A204.1 (cell line): ENCODE data around the gene ATP10B.

Experiments
- FAIRE-seq: peaks from 2 replicates; lab custom pipeline; 2012; peaks lifted over from hg19 to GRCh38; lab: Jason Lieb, UNC

ATP10B gene

GRCh38 chr5:160679567-160680309, 172.3 kb downstream of the ATP10B start:
- FAIRE-seq = no peak

GRCh38 chr5:160675988-160676387, 176.0 kb downstream of the ATP10B start:
- FAIRE-seq = no peak

DNA sequence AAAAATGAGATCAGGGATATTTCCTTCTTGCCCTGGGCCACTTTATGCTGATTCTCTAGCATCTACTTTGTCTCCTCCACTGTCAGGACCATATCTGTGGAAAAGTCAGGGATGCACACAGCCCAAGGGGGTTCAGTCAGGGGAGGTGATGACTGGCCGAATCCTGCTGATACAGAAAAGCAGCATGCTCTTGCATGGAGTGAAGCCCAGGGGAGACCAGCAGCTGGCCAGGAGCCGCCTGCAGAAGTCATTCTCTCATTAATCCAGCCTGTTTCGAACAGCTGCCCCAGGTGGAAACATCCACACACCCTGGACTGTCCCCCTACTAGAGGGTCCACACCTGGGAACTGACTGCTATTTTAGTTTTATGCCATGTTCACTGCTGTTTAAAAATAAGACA, 177.1 kb downstream of the ATP10B start:
- no peak for FAIRE-seq

DNA sequence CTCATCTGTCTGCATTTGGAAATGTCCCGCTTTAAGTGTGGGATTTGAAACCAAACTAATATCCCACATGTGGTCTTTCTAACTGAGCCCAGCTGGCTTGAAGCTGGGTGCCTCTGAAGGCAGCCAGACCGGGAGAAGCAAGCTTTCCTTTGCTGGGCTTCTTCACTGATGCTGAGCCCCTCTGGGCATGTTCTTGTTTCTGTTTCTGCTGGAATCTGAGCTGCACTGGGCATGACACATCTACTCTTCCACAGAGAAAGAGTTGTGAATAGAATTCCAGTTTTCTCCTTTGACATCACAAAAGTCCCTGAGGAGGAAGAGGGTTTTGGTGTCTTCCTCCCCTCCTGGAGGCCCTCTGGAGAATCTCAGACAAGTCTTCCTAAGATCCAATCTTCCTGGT, 179.5 kb downstream of the ATP10B start:
- FAIRE-seq = no peak

DNA sequence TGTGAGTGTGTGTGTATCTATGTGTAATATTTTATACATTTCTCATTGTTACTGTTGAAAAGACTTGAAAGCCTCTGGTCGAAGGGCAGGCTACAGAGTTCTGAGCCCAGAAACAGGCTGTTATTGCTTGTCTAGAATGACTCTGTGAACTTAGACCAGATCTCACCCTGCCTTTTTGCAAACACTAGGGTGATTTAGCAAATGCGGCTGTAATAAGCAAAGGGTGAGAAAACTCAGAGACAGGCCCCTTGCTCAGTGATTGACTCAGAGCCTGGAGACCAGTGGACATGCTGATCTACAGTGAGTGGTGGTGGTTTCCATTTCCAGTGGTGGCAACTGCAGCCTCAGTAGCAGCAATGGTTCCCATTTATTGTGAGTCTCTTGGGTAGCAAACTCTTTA, 183.7 kb downstream of the ATP10B start:
- no peak for FAIRE-seq

DNA sequence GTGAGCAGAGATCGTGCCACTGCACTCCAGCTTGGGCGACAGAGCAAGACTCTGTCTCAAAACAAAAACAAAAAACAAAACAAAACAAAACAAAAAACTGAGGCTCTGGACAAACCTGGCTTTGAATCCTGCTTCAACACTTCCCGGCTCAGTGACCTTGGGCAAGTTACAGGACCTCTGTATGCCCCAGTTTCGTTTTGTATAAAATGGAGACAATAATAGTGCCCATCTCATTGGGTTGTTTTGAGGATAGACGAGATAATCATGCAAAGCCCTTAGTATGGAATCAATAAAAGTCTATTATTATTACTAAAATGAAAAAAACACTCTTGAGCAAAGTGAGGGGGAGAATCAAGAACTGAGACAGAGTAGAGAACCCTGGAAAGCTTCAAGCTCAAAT, 184.9 kb downstream of the ATP10B start:
- no peak for FAIRE-seq

DNA sequence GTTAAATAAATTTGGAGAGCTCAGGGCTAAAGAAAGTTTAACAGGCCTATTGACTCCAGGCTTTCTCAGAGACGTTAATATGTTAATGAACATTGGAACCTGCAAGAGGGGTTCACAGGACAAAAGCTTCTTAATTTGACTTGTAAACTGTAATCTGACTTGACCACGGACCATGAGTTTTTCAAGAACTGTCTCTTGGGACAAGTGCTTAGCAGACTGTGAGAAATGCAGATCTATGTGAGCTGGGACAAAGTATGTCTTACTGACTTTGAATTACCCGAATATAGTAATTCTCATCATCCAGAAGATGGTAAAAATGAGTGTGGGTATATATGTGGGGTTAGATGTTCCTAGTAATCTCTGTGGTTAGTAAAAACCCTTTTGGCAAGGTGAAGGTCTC, 186.6 kb downstream of the ATP10B start:
- FAIRE-seq = no peak

DNA sequence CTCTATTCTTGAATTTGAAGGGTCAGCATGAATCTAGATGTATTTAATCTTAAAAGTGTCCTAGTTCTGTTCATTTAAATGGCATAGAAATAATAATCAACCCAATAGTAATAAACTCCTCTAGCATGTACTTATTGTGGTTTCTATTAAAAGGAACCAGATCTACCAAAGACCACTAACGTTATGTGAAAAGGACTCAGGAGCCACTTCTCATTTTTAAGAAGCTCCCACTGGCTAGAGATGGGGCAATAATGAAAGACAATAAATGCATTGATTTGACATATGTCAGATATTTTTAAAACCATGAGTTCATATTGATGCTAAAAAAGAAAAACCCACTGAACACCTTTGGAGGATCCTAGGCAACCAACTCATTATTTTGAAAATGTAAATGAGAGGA, 191.9 kb downstream of the ATP10B start:
- no peak for FAIRE-seq

DNA sequence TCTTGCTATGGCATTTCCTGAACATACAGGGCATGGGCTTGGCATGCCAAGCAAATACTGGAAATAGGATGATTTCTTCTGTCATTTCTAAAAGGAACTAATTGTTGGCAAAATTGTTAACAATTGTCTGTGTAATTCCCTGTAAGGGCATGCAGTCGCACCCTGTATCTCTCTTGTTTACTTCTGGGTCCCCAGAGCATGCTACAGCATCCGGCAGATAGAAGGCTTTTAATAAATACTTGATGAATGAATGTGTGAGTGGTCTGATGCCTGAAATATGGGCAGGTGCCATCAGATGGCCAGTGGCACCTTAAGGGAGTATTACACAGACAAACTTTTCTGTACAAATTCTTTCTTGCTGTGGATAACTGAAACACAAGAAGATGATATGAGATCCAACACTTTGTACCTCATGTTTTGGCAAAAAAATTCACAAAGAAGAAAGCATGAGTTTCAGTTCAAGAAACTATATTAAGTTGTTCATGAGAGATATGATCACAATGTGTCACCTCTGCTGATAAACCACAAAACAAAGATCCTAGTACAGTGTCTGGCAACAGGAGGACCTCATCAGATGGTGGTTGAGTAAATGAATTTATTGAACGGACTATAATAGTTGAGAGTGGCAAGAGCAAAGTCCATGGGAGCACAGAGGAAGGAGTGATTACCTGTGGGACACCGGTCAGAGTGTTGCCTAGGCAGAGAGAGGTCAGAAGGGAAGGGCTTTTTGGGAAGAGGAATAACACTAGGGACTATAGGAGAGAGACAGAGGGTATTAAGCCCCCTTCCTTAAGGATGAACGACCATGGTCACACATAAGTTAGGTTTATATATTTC, 194.2 kb downstream of the ATP10B start:
- FAIRE-seq = no peak

GRCh38 chr5:160657068-160657507, 194.9 kb downstream of the ATP10B start:
- FAIRE-seq = no peak

- FAIRE-seq = no peak
Observed at GRCh38 chr5:160655717-160656116, 196.3 kb downstream of the ATP10B start.

DNA sequence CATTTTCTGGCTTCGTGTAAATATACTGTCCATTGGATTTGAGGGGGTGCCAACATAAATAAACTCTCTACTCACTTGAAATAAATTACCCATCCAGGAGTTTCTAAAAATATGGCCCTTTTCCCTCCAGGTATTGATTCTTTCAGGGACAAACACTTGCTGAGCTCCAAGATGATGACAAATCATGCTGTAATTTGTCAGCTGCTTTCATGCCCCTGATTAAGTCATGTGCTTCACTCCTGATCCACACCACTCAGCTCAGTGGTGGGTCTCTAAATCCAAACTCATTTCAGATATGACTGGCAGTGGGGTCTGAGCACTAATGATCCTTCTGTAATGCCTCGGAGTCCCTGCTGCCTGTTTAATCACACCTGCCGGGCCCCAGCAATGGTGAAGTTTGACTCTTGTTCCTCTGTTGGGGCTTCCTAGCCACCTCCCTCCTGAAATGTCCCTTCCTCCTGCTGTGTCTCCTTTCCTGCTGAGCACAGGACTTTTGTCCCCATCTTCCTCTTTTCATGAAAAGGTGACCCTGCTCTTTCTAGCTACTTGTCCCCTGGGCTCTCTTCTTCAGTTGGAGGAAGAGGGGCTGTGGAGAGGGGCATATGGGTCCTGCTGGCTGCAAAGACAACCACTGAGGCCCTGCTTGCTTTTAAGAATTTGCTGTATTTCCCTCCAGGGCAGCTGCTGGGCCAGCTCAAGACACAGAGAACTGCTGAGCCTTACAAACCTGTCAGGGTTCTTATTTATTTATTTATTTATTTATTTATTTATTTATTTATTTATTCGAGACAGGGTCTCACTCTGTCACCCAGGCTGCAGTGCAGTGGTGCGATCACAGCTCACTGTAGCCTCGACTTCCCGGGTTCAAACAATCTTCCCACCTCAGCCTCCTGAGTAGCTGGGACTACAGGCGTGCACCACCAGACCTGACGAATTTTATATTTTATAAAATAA, 200.0 kb downstream of the ATP10B start:
- FAIRE-seq = no peak

GRCh38 chr5:160649304-160649703, 202.7 kb downstream of the ATP10B start:
- FAIRE-seq = no peak

GRCh38 chr5:160646033-160646432, 206.0 kb downstream of the ATP10B start:
- FAIRE-seq = no peak

- FAIRE-seq = no peak
Observed at GRCh38 chr5:160643616-160644240, 208.3 kb downstream of the ATP10B start.

DNA sequence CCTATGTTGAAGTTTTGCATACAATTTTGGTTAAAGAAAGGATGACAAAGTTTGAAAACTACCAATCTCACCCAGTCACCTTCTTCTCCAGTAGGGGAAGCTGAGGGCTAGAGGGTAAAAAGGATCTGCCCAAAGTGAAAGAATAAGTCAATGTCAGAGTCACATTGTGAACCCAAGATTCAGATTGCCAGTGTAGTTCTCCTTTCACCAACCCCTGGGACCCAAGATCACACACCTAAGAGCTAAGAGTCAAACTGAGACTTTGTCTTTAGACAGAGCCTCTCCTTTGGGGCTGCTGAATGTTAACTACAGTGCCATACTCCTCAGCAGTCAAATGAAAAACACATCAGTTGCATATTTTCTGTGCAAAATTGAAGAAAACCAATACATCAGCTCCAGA, 210.6 kb downstream of the ATP10B start:
- FAIRE-seq = no peak

DNA sequence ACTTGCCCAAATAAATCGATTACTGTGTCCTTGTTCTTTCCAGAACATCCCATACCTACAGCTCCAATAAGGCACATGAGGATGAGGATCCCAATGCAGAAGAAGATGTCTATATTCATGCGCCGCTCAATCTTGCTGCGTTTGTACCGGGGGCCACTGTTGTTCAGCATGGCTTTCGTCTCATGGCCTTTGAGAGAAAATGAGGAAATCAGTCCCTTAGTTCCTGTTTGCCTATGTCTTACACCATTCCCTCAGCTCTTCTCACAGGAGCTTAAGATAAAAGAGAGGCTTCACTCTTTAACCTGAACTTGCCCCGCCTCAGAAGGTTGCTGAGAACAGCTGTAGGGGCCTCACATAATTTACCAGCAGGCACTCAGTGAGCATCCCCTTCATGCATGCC, 211.6 kb downstream of the ATP10B start:
- no peak for FAIRE-seq

GRCh38 chr5:160638161-160638742, 213.8 kb downstream of the ATP10B start:
- no peak for FAIRE-seq

DNA sequence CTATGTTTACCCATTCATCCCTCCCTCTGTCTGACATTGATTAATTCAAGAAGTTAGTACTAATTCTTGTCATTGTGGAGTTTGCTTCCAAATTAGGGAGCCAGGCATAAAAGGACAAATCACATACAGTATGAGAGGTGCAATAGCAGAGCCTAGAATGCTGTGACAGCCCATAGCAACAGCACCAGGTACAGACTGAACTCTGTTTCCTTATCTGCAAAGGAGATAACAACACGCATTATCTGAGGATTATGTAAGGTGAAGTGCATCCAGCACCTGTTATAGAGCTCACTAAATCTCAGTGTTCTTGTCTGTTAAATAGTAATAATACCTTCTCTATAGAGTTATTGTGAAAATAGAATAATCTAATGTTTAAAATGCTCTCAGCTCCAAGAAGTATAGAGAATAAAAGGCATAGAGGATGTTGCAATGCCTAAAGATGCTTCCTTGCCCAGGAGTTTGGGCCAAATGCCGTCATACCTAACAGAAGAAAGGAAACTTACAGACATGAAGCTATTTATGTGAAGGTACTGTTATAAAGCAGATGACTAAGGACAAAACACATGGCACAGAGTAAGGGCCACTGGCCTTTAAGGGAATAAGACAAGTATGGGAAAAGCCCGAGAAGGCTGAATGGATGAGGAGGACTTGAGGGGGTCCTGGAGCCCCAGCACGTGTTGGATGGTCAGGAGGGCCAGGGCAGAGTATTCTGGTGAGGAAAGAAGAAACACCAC, 214.5 kb downstream of the ATP10B start:
- no peak for FAIRE-seq

- FAIRE-seq = no peak
Observed at GRCh38 chr5:160635663-160636062, 216.3 kb downstream of the ATP10B start.

DNA sequence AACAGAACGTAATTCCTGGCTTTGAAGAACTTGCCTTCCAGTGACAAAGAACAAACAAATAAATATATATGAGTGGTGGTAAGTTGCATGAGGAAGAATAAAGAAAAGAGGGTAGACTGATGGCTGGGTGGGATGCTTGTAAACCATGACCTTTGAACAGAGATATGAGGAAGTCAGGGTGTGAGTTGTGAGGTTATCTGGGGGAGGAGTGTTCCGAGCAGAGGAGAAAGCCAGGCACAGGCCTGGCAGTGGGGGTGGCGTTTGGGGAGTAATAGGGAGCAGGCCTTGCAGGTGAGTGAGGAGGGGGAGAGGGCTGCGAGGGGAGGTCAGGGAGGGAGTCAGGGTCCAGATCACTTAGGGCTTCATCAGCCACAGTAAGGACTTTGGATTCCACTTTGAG, 217.0 kb downstream of the ATP10B start:
- no peak for FAIRE-seq
